GM12878 (cell line): ENCODE results near the gene CCDC186. TPM values are rescaled to one million over a fixed set of nuclear protein-coding genes. Genes with fewer than 3 reads are reported as not detected.

Experiments used
- ATAC-seq: fragments of 200-7000 bp; cut with Tn5 transposase; 3 replicates; pipeline ENCODE4 v1.9.1; 2020; ENCODE audit warnings: mild to moderate bottlenecking, moderate library complexity
- BruUV-seq: library from RNA; stranded (reverse); fragments of 400-500 nt; replicated peaks from 2 replicates; lab custom pipeline; 2021; lab: Mats Ljungman, UMichigan
- CTCF ChIA-PET: fragments of 300-600 bp; sonication (Branson Sonifier 250); formaldehyde crosslinking; extraction: SDS; loops from one replicate; lab custom pipeline; 2021; ENCODE audit warnings: inconsistent platforms; lab: Yijun Ruan, JAX
- POLR2A ChIA-PET: fragments of 350-600 bp; formaldehyde crosslinking; extraction: SDS; loops from one replicate; lab custom pipeline; 2021; ENCODE audit warnings: inconsistent platforms; lab: Charles Lee
- RAD21 ChIA-PET: fragments of 300-600 bp; sonication (Branson Sonifier 250); formaldehyde crosslinking; loops from one replicate; lab custom pipeline; 2023; ENCODE audit warnings: antibody characterized with exemption; ENCODE audit not compliant: unreplicated experiment; lab: Charles Lee
- SMC1A ChIA-PET: fragments of 300-600 bp; sonication (Branson Sonifier 250); formaldehyde crosslinking; loops from one replicate; lab custom pipeline; 2023; ENCODE audit not compliant: unreplicated experiment, uncharacterized antibody; lab: Charles Lee
- DNase-seq: peaks from one replicate; pipeline ENCODE4 v3.0.0-alpha.2; 2011; ENCODE audit warnings: low read depth, low spot score
- FAIRE-seq: peaks from 3 replicates; lab custom pipeline; 2011; peaks lifted over from hg19 to GRCh38; lab: Jason Lieb, UNC
- H2AFZ ChIP-seq: 2 replicates; pipeline ENCODE4 v1.6.0; 2011; ENCODE audit warnings: low read depth, low read length, control low read depth; ENCODE audit not compliant: control insufficient read depth
- H3K27ac ChIP-seq: 2 replicates; pipeline ENCODE4 v1.5.1; 2011; ENCODE audit warnings: control low read depth; ENCODE audit not compliant: control insufficient read depth, insufficient read depth
- H3K27me3 ChIP-seq, 2 experiments: replicated peaks in 1 of 2; 2 replicates each; pipeline versions ENCODE4 v1.6.0 to v1.6.1; 2011; ENCODE audit warnings: low read length in 1 of 2; ENCODE audit not compliant: control insufficient read depth in 2 of 2, insufficient read depth in 2 of 2
- H3K36me3 ChIP-seq, 2 experiments: 2 replicates each; pipeline ENCODE4 v1.5.1; 2011; ENCODE audit warnings: low read length in 1 of 2; ENCODE audit not compliant: control insufficient read depth in 2 of 2, insufficient read depth in 2 of 2
- H3K4me1 ChIP-seq: 2 replicates; pipeline ENCODE4 v1.6.1; 2011; ENCODE audit warnings: mild to moderate bottlenecking, low read length, moderate library complexity, mixed read lengths; ENCODE audit not compliant: control insufficient read depth, insufficient read depth
- H3K4me2 ChIP-seq: 2 replicates; pipeline ENCODE4 v1.6.0; 2011; ENCODE audit warnings: control low read depth; ENCODE audit not compliant: control insufficient read depth, insufficient read depth
- H3K4me3 ChIP-seq: fragments of 200-600 bp; sonication (generic); 2 replicates; pipeline ENCODE4 v1.5.1; 2016
- H3K79me2 ChIP-seq: 2 replicates; pipeline ENCODE4 v1.6.0; 2011; ENCODE audit warnings: low read length; ENCODE audit not compliant: control insufficient read depth, insufficient read depth
- H3K9ac ChIP-seq: 2 replicates; pipeline ENCODE4 v1.8.0; 2011; ENCODE audit warnings: low read length, control low read depth, mixed read lengths; ENCODE audit not compliant: control insufficient read depth, insufficient read depth
- H3K9me3 ChIP-seq: replicated peaks from 3 replicates; pipeline ENCODE4 v1.5.1; 2011; ENCODE audit warnings: mild to moderate bottlenecking, low read length; ENCODE audit not compliant: control insufficient read depth, insufficient read depth
- H4K20me1 ChIP-seq: 2 replicates; pipeline ENCODE4 v1.6.0; 2011; ENCODE audit not compliant: control insufficient read depth, insufficient read depth
- EZH2 ChIP-seq: IDR thresholded peaks from 2 replicates; pipeline ENCODE4 v1.6.1; 2012; ENCODE audit warnings: low read depth, mild to moderate bottlenecking, control low read depth, inconsistent platforms, low read length, borderline replicate concordance; ENCODE audit not compliant: control insufficient read depth
- SMAD1 ChIP-seq: fragments of 450-650 bp; IDR thresholded peaks from 2 replicates; pipeline ENCODE4 v1.6.1; 2018; ENCODE audit warnings: mild to moderate bottlenecking, low read depth; ENCODE audit not compliant: partially characterized antibody
- SREBF2 ChIP-seq: IDR thresholded peaks from 2 replicates; pipeline ENCODE4 v1.6.1; 2012; ENCODE audit warnings: mild to moderate bottlenecking, low read length
- WGBS: methylation state at CpG from one replicate; pipeline ENCODE4 v1.1.6; 2016; ENCODE audit warnings: low lambda C conversion rate; ENCODE audit not compliant: insufficient replicate concordance, insufficient coverage; ENCODE audit errors: missing lambda C conversion rate; 5-methylcytosine and 5-hydroxymethylcytosine counted together
- in situ Hi-C: fragments of 300-500 bp; cut with MboI; formaldehyde crosslinking; loops from 9 replicates; pipeline ENCODE4 v1.14.3; 2018; ENCODE audit warnings: mixed read lengths
- intact Hi-C: fragments of 100-400 bp; cut with micrococcal nuclease; formaldehyde crosslinking; loops from one replicate; pipeline ENCODE4 v1.14.2; 2022; ENCODE audit not compliant: unreplicated experiment
- polyA plus RNA-seq, 11 experiments: library from polyadenylated mRNA; depleted of rRNA in 4 of 11; unstranded in 6 of 11; stranded (reverse) in 5 of 11; fragments of >200 nt; fragmentation: Nextera tagmentation in 4 of 11; fragmentation: Illumina TruSeq in 1 of 11; extraction: Ambion mirVana in 4 of 11; extraction: Trizol in 1 of 11; gene quantifications; 1 replicate in 1 of 11; 2 replicates in 10 of 11; pipeline versions ENCODE4 v1.2.1 to v1.2.3, GENCODE V29; 2011 to 2016; ENCODE audit warnings: inconsistent platforms in 2 of 11, missing spikeins in 2 of 11, low read depth in 1 of 11
- total RNA-seq, 4 experiments: library from RNA; depleted of rRNA in 3 of 4; stranded (reverse); fragments of >200 nt in 3 of 4; fragmentation: Illumina TruSeq in 1 of 4; extraction: Trizol in 1 of 4; gene quantifications; 2 replicates each; pipeline versions ENCODE4 v1.2.1 to v1.2.3, GENCODE V29; 2013 to 2021
- TF ChIP-seq, protein P1 (sequence below): fragments of 450-650 bp; conservative IDR thresholded peaks from 2 replicates; pipeline ENCODE4 v1.6.1; 2017; ENCODE audit warnings: mild to moderate bottlenecking, moderate library complexity

CCDC186 gene
- total and polyA plus RNA-seq, 10 of the 15 experiments (the other 5 are each of a cell fraction or from before 2014, with no cell fraction given), result 3.5 to 13.1 (median 7.3) TPM

DNA sequence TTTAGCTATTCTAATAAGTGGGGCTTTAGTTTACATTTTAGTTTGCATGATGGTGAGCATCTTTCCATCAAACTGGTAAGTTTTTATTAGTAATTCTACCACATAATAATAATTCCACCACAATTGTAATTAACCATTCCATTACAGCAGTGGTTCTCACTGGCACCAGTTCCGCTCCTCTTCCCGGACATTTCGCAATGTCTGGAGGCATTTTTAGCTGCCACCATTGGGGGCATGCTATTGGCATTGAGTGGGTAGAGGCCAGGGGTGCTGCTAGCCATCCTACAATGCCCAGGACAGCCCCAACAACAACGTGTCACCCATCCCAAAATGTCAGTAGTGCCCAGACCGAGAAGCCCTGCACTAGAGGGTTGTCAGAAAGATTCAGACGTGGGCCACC, 98.9 kb downstream of the CCDC186 start:
- 77% methylated on average over 6 of the region's 6 CpGs for WGBS
- Histone ChIP-seq H4K20me1 (no peaks in the 10 kb centered on the region), H3K27ac (no peak overlapping the region), H3K4me3 (no peak overlapping the region), H3K9ac (no peak overlapping the region), H3K4me1 (peaks cover 10% of the 10 kb centered on the region), H2AFZ (no peak overlapping the region), H3K36me3 (no peaks in the 10 kb centered on the region), H3K79me2 (no peaks in the 10 kb centered on the region), H3K4me2 (no peak overlapping the region), H3K9me3 (peaks cover 1% of the 10 kb centered on the region; the same call in 2 of the 3 replicates), H3K27me3 (no peaks in the 10 kb centered on the region)
- DNase-seq, result no peak
- SMC1A ChIA-PET, result interaction anchor here (1.5 kb wide), 1 partner anchor 114 kb away, joined by 3 read pairs; no protein-coding TSS in a partner anchor
- POLR2A ChIA-PET, result no interaction called here
- intact Hi-C loops, result no loop called here
- in situ Hi-C loops, result no loop called here
- no peak for ATAC-seq
- CTCF ChIA-PET, result interaction anchor here (0.8 to 1.4 kb wide), 2 partner anchors 12 to 26 kb away, joined by 3 read pairs; no protein-coding TSS in a partner anchor
- TF ChIP-seq EZH2 (no peak), SMAD1 (no peak), SREBF2 (no peak)
- TF ChIP-seq, protein P1, sequence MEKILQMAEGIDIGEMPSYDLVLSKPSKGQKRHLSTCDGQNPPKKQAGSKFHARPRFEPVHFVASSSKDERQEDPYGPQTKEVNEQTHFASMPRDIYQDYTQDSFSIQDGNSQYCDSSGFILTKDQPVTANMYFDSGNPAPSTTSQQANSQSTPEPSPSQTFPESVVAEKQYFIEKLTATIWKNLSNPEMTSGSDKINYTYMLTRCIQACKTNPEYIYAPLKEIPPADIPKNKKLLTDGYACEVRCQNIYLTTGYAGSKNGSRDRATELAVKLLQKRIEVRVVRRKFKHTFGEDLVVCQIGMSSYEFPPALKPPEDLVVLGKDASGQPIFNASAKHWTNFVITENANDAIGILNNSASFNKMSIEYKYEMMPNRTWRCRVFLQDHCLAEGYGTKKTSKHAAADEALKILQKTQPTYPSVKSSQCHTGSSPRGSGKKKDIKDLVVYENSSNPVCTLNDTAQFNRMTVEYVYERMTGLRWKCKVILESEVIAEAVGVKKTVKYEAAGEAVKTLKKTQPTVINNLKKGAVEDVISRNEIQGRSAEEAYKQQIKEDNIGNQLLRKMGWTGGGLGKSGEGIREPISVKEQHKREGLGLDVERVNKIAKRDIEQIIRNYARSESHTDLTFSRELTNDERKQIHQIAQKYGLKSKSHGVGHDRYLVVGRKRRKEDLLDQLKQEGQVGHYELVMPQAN, result no peak
- BruUV-seq, result no TSS peak
- FAIRE-seq, result no peak
- RAD21 ChIA-PET, result no interaction called here
